ENCODE measurements around the gene ETV3L. TPM values are rescaled to one million over a fixed set of nuclear protein-coding genes. Genes with fewer than 3 reads are reported as not detected.

ETV3L gene
- total RNA-seq, 1 experiment from 2014 or later, result not detected

DNA sequence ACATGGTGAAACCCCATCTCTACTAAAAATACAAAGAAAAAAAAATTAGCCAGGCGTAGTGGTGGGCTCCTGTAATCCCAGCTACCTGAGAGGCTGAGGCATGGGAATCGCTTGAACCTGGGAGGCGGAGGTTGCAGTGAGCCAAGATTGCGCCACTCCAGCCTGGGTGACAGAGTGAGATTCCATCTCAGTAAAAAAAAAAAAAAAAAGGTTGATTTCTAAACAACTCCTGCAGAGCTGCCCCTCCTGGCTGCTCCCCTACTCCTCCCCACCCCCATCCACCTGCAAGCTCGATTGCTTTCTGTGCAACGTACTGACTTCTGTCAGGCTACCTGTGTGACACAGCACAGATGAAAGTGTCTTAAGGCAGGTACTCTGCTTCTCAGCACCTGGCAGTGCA is 13.3 kb downstream of the ETV3L start:
- no TSS peak for BruUV-seq (replicated peaks)
- intact Hi-C loops (cut with micrococcal nuclease), result loop anchor here (10.0 kb wide), 1 partner anchor 399 kb away; no protein-coding TSS in a partner anchor
- Histone ChIP-seq H3K27ac (ENCODE audit: low read depth, low read length) (no peak overlapping the region), H3K36me3 (ENCODE audit: control insufficient read depth in 1 of 2, insufficient read depth in 2 of 2, low read length in 2 of 2) (no peaks in the 10 kb centered on the region), H3K79me2 (ENCODE audit: insufficient read depth, low read length) (no peaks in the 10 kb centered on the region), H4K20me1 (ENCODE audit: insufficient read depth) (no peaks in the 10 kb centered on the region), H3K4me1 (ENCODE audit: control insufficient read depth in 1 of 2, insufficient read depth in 2 of 2, low read length in 2 of 2) (0 out of 4 replicates have a peak, but pooled peaks cover 0 to 2% of the 10 kb centered on the region in 2 experiments), H3K9ac (ENCODE audit: low read length) (no peak overlapping the region), H2AFZ (ENCODE audit: low read depth, low read length, poor library complexity, severe bottlenecking) (no peak overlapping the region), H3K9me3 (ENCODE audit: control insufficient read depth in 1 of 2, insufficient read depth in 1 of 2, low read depth in 1 of 2, low read length in 2 of 2) (no peaks in the 10 kb centered on the region), H3K4me2 (ENCODE audit: low read length) (no peak overlapping the region), H3K4me3 (replicated peaks in 1 of 2; ENCODE audit: low read depth in 1 of 2, low read length in 2 of 2) (no peak overlapping the region), H3K9me2 (ENCODE audit: insufficient read depth) (no peaks in the 10 kb centered on the region), H3K27me3 (ENCODE audit: insufficient read depth, low read length) (no peaks in the 10 kb centered on the region)
- ATAC-seq (no peak), DNase-seq (ENCODE audit: low read depth, low spot score) (no peak)
- CTCF ChIA-PET, result interaction anchor here (1.5 to 2.6 kb wide), 2 partner anchors 13 to 69 kb away, joined by 6 to 10 read pairs; no protein-coding TSS in a partner anchor
- TF ChIP-seq SRF (IDR thresholded peaks at IDR 0.05; ENCODE audit: low read depth) (no peak), YY1 (IDR thresholded peaks at IDR 0.05; ENCODE audit: extremely low read depth, insufficient replicate concordance, low read depth, low read length) (no peak), POLR2AphosphoS5 (IDR thresholded peaks at IDR 0.05; ENCODE audit: low read depth, low read length) (no peak), EZH2 (IDR thresholded peaks at IDR 0.05) (no peak), SP1 (IDR thresholded peaks at IDR 0.05; ENCODE audit: low read depth) (no peak), EZH2phosphoT487 (IDR thresholded peaks at IDR 0.05; ENCODE audit: borderline replicate concordance) (no peak)
- TF ChIP-seq, protein P1, sequence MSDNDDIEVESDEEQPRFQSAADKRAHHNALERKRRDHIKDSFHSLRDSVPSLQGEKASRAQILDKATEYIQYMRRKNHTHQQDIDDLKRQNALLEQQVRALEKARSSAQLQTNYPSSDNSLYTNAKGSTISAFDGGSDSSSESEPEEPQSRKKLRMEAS (IDR thresholded peaks at IDR 0.05), result no peak
- TF ChIP-seq, protein P2, sequence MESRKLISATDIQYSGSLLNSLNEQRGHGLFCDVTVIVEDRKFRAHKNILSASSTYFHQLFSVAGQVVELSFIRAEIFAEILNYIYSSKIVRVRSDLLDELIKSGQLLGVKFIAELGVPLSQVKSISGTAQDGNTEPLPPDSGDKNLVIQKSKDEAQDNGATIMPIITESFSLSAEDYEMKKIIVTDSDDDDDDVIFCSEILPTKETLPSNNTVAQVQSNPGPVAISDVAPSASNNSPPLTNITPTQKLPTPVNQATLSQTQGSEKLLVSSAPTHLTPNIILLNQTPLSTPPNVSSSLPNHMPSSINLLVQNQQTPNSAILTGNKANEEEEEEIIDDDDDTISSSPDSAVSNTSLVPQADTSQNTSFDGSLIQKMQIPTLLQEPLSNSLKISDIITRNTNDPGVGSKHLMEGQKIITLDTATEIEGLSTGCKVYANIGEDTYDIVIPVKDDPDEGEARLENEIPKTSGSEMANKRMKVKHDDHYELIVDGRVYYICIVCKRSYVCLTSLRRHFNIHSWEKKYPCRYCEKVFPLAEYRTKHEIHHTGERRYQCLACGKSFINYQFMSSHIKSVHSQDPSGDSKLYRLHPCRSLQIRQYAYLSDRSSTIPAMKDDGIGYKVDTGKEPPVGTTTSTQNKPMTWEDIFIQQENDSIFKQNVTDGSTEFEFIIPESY (IDR thresholded peaks at IDR 0.05; ENCODE audit: extremely low read depth, insufficient replicate concordance, low read length), result no peak
- RAD21 ChIA-PET (ENCODE audit: low non-redundant PET in 1 of 2, low total read pairs in 2 of 2, uncharacterized antibody in 2 of 2, unreplicated experiment in 2 of 2), result no interaction called here
- POLR2A ChIA-PET, result no interaction called here

Data from HCT116 (cell line).